ENCODE measurements around the gene SYNPO. TPM values are rescaled to one million over a fixed set of nuclear protein-coding genes. Genes with fewer than 3 reads are reported as not detected.

Gene SYNPO
- total RNA-seq, 1 donor from 2014 or later: 16.1 TPM

DNA sequence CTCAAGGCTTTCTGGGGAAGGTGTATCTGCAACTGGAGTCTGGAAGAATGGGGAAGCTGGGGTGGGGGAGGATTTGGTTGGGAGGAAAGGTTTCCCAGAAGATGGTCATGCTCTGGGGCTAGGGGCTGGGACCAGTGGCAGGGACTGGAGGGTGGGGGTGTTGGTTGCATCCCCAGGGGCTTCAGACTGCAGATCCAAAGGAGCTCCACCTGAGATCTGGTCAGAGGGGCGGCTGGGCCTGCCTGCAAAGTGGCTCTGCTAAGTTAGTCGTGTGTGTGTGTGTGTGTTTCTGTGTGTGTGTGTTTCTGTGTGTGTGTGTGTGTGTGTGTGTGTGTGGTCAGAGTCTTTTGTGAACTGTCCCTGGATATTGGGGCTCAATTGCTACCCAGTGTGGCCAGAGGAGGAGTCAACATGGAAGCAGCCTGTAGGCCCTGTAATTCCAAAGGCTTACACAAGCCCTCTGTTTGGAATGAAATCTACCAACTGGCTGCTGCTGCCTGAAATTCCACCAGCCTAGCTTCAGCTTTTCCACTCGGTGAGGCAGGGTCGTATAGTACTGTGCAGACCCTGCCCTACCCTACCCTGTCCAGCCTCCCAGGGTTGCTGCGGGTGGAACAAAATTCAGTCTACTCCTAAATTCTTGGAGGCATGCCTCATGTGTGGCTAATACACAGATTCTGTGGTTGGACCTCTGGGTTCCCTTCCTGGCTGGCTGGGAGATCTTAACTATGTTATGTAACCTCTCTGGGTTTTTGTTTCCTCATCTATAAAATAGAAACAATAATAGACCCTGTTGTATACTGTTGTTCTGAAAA, 12.5 kb upstream of the SYNPO start:
- Mint-ChIP-seq H3K27ac (ENCODE audit: unreplicated experiment) (no peak overlapping the region), H3K36me3 (ENCODE audit: unreplicated experiment) (no peaks in the 10 kb centered on the region), H3K4me1 (ENCODE audit: low read depth, unreplicated experiment) (peaks cover 44% of the 10 kb centered on the region), H3K4me3 (ENCODE audit: unreplicated experiment) (no peak overlapping the region), H3K27me3 (ENCODE audit: unreplicated experiment) (peaks cover 3% of the 10 kb centered on the region), H3K9me3 (ENCODE audit: unreplicated experiment) (peaks cover 17% of the 10 kb centered on the region)
- TF ChIP-seq, protein P1, sequence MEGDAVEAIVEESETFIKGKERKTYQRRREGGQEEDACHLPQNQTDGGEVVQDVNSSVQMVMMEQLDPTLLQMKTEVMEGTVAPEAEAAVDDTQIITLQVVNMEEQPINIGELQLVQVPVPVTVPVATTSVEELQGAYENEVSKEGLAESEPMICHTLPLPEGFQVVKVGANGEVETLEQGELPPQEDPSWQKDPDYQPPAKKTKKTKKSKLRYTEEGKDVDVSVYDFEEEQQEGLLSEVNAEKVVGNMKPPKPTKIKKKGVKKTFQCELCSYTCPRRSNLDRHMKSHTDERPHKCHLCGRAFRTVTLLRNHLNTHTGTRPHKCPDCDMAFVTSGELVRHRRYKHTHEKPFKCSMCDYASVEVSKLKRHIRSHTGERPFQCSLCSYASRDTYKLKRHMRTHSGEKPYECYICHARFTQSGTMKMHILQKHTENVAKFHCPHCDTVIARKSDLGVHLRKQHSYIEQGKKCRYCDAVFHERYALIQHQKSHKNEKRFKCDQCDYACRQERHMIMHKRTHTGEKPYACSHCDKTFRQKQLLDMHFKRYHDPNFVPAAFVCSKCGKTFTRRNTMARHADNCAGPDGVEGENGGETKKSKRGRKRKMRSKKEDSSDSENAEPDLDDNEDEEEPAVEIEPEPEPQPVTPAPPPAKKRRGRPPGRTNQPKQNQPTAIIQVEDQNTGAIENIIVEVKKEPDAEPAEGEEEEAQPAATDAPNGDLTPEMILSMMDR (IDR thresholded peaks at IDR 0.05; ENCODE audit: partially characterized antibody, unreplicated experiment): no peak
- no peak for DNase-seq

DNA sequence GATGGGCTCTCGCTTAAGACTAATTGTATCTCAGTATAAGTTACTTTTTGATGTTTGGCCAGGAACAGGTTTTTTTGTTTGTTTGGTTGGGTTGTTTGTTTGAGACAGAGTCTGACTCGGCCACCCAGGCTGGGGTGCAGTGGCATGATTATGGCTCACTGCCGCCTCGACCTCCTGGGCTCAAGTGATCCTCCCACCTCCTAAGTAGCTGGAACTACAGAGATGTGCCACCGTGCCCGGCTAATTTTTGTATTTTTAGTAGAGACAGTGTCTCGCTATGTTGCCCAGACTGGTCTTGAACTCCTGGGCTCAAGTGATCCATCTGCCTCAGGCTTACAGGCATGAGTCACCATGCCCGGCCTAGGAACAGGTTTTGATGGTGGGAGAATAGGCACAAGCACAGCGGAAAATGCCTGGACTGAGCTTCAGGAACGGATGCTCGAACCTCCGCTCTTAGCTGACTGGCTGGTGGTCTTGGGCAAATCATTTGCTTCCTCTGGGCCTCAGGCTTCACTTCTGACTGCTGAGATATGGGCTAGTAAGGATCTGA, 11.4 kb upstream of the SYNPO start:
- TF ChIP-seq, protein P1 (IDR thresholded peaks at IDR 0.05; ENCODE audit: partially characterized antibody, unreplicated experiment): no peak
- H3K27me3 Mint-ChIP-seq (ENCODE audit: unreplicated experiment): no peaks in the 10 kb centered on the region
- H3K36me3 Mint-ChIP-seq (ENCODE audit: unreplicated experiment): no peaks in the 10 kb centered on the region
- H3K27ac Mint-ChIP-seq (ENCODE audit: unreplicated experiment): no peak overlapping the region
- peaks cover 10% of the 10 kb centered on the region for H3K9me3 Mint-ChIP-seq (ENCODE audit: unreplicated experiment)
- DNase-seq: no peak
- no peak overlapping the region for H3K4me3 Mint-ChIP-seq (ENCODE audit: unreplicated experiment)
- H3K4me1 Mint-ChIP-seq (ENCODE audit: low read depth, unreplicated experiment): peaks cover 45% of the 10 kb centered on the region

DNA sequence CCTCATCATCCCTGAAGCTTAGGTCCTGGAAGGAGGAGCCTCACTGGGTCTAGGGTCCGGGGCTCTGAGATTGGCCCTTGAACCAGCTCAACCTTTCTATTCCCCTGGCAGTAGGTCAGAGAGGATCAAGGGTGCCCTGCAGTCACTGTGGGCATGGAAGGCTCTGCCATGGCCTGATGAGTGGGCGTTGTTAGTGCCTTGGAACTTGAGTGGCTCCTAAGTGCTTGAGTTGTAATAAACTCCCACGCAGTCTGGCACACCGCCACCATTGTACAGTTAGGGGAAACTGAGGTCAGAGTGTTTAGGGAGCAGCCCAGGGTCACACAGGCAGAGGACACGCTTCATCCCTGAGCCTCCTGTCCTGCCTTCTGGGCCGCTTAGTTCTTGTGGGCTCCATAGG, 10.4 kb upstream of the SYNPO start:
- Mint-ChIP-seq H3K27ac (ENCODE audit: unreplicated experiment) (no peak overlapping the region), H3K4me1 (ENCODE audit: low read depth, unreplicated experiment) (peaks cover 50% of the 10 kb centered on the region), H3K9me3 (ENCODE audit: unreplicated experiment) (peaks cover 12% of the 10 kb centered on the region), H3K27me3 (ENCODE audit: unreplicated experiment) (no peaks in the 10 kb centered on the region), H3K4me3 (ENCODE audit: unreplicated experiment) (no peak overlapping the region), H3K36me3 (ENCODE audit: unreplicated experiment) (no peaks in the 10 kb centered on the region)
- TF ChIP-seq, protein P1 (IDR thresholded peaks at IDR 0.05; ENCODE audit: partially characterized antibody, unreplicated experiment): no peak
- no peak for DNase-seq

DNA sequence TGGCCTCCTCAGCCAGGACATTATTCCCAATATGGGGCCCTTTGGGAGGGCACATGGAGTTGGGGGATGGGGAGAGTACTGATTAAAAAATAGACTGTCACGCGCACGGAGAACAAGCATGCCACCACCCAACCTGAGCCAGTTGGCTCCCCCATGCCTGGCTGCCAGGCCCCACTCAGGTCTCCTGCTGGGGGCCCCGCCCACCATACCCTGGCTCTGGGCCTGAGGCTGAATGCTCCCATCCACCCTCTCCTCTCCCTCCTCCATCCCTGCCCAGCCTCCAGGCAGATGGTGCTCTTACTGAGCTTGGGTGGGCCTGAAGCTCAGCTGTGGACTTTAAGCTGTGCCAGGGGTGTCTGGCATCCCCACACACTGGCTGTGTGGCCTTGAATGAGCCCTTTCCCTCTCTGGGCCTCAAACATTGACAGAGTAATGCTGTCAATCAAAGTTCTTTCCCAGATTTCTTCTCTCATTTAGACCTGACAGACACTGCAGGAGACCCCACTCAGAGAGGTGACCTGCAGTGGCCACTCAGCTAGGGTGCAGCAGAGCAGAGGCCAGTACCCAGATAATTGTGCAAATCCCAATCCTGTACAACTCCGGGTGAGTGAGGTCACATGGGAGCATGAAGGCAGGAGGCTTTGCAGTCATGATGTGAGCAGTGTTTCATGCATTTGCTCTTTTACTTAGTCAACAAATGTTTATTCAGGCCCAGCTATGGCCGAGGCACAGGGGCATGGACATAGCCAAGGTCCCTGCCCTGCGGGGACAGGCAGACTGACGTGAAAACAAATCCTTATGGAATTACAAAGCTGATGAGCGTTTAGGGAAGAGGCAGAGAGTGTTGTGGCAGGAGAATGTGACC, 9.8 kb upstream of the SYNPO start:
- Mint-ChIP-seq H3K27ac (ENCODE audit: unreplicated experiment) (peak overlapping the region; percentile 70), H3K27me3 (ENCODE audit: unreplicated experiment) (peaks cover 2% of the 10 kb centered on the region)

More for the DNA sequence above, 9.8 kb upstream of the SYNPO start:
- TF ChIP-seq, protein P1 (IDR thresholded peaks at IDR 0.05; ENCODE audit: partially characterized antibody, unreplicated experiment): no peak
- Mint-ChIP-seq H3K4me1 (ENCODE audit: low read depth, unreplicated experiment) (peaks cover 50% of the 10 kb centered on the region), H3K9me3 (ENCODE audit: unreplicated experiment) (peaks cover 12% of the 10 kb centered on the region), H3K36me3 (ENCODE audit: unreplicated experiment) (no peaks in the 10 kb centered on the region), H3K4me3 (ENCODE audit: unreplicated experiment) (peak overlapping the region; percentile 59)
- no peak for DNase-seq
